GM12872 (cell line): ENCODE data around the gene SIN3A.

Source experiments
- CTCF ChIP-seq: IDR thresholded peaks from 3 replicates; pipeline ENCODE4 v1.5.1; 2011; ENCODE audit warnings: low read depth, mild to moderate bottlenecking, low read length, moderate library complexity; ENCODE audit not compliant: insufficient read depth

SIN3A gene

GRCh38 chr15:75451674-75452363 is at the start of gene SIN3A:
SIN3A (minus strand) TSS chr15:75451690; CDS start chr15:75430375, 21,315 bp downstream.
- no peak for TF ChIP-seq CTCF

GRCh38 chr15:75493732-75494131 is 42.2 kb upstream of the SIN3A start:
- TF ChIP-seq CTCF, result no peak

GRCh38 chr15:75483961-75484360 is 32.5 kb upstream of the SIN3A start:
- TF ChIP-seq CTCF, result no peak

GRCh38 chr15:75483106-75483505 is 31.6 kb upstream of the SIN3A start:
- no peak for TF ChIP-seq CTCF

GRCh38 chr15:75479670-75480069 is 28.2 kb upstream of the SIN3A start:
- no peak for TF ChIP-seq CTCF

GRCh38 chr15:75468913-75469598 is 17.6 kb upstream of the SIN3A start:
- no peak for TF ChIP-seq CTCF

- TF ChIP-seq CTCF, result no peak
These were observed 9.2 kb upstream of the SIN3A start for GRCh38 chr15:75460646-75461045.
